Breast epithelium (tissue), 4 donors: ENCODE data around the gene TMEM91. TPM values are rescaled to one million over a fixed set of nuclear protein-coding genes. Genes with fewer than 3 reads are reported as not detected.

Source experiments
- DNase-seq, 2 donors: peaks; one replicate each; pipeline ENCODE4 v3.0.0-alpha.2; 2019; ENCODE audit warnings: low spot score in 2 of 2
- H3K27ac ChIP-seq, 2 donors: fragments of 200-600 bp; sonication (generic) in 1 of 2; one replicate each; pipeline ENCODE4 v1.5.1; 2016 to 2019; ENCODE audit warnings: mild to moderate bottlenecking in 1 of 2
- H3K27me3 ChIP-seq, 2 donors: fragments of 200-600 bp; sonication (generic) in 1 of 2; one replicate each; pipeline versions ENCODE4 v1.5.1 to v1.6.0; 2017 to 2019; ENCODE audit warnings: control low read depth in 1 of 2, mild to moderate bottlenecking in 1 of 2
- H3K36me3 ChIP-seq: fragments of 200-600 bp; one replicate; pipeline ENCODE4 v1.5.1; 2019
- H3K4me1 ChIP-seq, 2 donors: fragments of 200-600 bp; sonication (generic); one replicate each; pipeline ENCODE4 v1.5.1; 2016 to 2019; ENCODE audit warnings: control low read depth in 1 of 2
- H3K4me3 ChIP-seq, 3 donors: fragments of 200-600 bp; sonication (generic); 1 replicate in 2 of 3; 2 replicates in 1 of 3; pipeline ENCODE4 v1.5.1; 2016 to 2019; ENCODE audit warnings: mild to moderate bottlenecking in 3 of 3, moderate library complexity in 2 of 3
- H3K9me3 ChIP-seq, 2 donors: fragments of 200-600 bp; sonication (generic) in 1 of 2; one replicate each; pipeline ENCODE4 v1.5.1; 2016 to 2019; ENCODE audit warnings: control low read depth in 1 of 2
- POLR2A ChIP-seq: fragments of 450-650 bp; IDR thresholded peaks from one replicate; pipeline ENCODE4 v1.6.1; 2016; ENCODE audit warnings: antibody characterized with exemption, mild to moderate bottlenecking, moderate library complexity
- POLR2AphosphoS5 ChIP-seq, 3 donors: sonication (generic); formaldehyde crosslinking; IDR thresholded peaks; one replicate each; pipeline ENCODE4 v1.6.1; 2017; ENCODE audit warnings: antibody characterized with exemption in 3 of 3
- intact Hi-C: fragments of 100-400 bp; cut with DNase I; formaldehyde crosslinking; loops from one replicate; pipeline ENCODE4 v1.15.1; 2023; ENCODE audit warnings: low total_unique reads
- total RNA-seq, 3 donors: library from RNA; depleted of rRNA; stranded (reverse); fragments of >200 nt; gene quantifications; one replicate each; pipeline ENCODE4 v1.1.0, GENCODE V29; 2016
- TF ChIP-seq, protein P1 (sequence below), 3 donors: fragments of 450-650 bp; IDR thresholded peaks; one replicate each; pipeline ENCODE4 v1.5.1; 2016 to 2017; ENCODE audit warnings: antibody characterized with exemption in 3 of 3, mild to moderate bottlenecking in 3 of 3, moderate library complexity in 3 of 3

Gene TMEM91
- total RNA-seq, 3 donors from 2014 or later = 15.7 to 29.2 (median 17.0) TPM

GRCh38 chr19:41422955-41423354 lies 46.6 kb downstream of the TMEM91 start:
- Histone ChIP-seq H3K4me1 (no peaks in the 10 kb centered on the region), H3K27me3 (no peaks in the 10 kb centered on the region), H3K27ac (no peak overlapping the region), H3K36me3 (no peaks in the 10 kb centered on the region), H3K4me3 (no peak overlapping the region), H3K9me3 (no peaks in the 10 kb centered on the region)
- intact Hi-C loops = no loop called here
- no peak for DNase-seq
- TF ChIP-seq POLR2A (no peak), POLR2AphosphoS5 (IDR thresholded peaks at IDR 0.05) (no peak)
- TF ChIP-seq, protein P1, sequence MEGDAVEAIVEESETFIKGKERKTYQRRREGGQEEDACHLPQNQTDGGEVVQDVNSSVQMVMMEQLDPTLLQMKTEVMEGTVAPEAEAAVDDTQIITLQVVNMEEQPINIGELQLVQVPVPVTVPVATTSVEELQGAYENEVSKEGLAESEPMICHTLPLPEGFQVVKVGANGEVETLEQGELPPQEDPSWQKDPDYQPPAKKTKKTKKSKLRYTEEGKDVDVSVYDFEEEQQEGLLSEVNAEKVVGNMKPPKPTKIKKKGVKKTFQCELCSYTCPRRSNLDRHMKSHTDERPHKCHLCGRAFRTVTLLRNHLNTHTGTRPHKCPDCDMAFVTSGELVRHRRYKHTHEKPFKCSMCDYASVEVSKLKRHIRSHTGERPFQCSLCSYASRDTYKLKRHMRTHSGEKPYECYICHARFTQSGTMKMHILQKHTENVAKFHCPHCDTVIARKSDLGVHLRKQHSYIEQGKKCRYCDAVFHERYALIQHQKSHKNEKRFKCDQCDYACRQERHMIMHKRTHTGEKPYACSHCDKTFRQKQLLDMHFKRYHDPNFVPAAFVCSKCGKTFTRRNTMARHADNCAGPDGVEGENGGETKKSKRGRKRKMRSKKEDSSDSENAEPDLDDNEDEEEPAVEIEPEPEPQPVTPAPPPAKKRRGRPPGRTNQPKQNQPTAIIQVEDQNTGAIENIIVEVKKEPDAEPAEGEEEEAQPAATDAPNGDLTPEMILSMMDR (IDR thresholded peaks at IDR 0.05) = no peak

DNA sequence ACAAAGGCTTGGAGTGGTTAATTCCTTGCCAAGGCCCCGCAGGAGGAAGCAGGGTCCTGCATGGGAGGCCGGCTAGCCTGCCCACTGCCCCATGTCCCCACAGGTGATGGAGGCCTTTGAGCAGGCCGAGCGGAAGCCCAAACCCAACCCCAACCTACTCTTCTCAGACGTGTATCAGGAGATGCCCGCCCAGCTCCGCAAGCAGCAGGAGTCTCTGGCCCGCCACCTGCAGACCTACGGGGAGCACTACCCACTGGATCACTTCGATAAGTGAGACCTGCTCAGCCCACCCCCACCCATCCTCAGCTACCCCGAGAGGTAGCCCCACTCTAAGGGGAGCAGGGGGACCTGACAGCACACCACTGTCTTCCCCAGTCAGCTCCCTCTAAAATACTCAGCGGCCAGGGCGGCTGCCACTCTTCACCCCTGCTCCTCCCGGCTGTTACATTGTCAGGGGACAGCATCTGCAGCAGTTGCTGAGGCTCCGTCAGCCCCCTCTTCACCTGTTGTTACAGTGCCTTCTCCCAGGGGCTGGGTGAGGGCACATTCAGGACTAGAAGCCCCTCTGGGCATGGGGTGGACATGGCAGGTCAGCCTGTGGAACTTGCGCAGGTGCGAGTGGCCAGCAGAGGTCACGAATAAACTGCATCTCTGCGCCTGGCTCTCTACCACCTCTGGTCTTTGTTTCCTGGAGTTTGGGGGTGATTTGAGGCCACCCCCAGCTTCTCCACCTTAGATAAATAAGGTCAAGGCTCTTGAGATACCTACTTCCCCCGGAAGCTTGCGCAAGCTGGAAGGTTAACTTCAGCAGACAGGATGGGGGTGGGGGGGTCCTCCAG lies 48.2 kb downstream of the TMEM91 start:
- Histone ChIP-seq H3K27me3 (no peaks in the 10 kb centered on the region), H3K27ac (no peak overlapping the region), H3K36me3 (no peaks in the 10 kb centered on the region), H3K9me3 (no peaks in the 10 kb centered on the region), H3K4me3 (no peak overlapping the region), H3K4me1 (peaks cover 0 to 9% of the 10 kb centered on the region in 2 donors)
- no peak for TF ChIP-seq POLR2AphosphoS5 (IDR thresholded peaks at IDR 0.05)
- TF ChIP-seq, protein P1 (IDR thresholded peaks at IDR 0.05) = no peak
- no peak for TF ChIP-seq POLR2A
- intact Hi-C loops = no loop called here
- DNase-seq = no peak

DNA sequence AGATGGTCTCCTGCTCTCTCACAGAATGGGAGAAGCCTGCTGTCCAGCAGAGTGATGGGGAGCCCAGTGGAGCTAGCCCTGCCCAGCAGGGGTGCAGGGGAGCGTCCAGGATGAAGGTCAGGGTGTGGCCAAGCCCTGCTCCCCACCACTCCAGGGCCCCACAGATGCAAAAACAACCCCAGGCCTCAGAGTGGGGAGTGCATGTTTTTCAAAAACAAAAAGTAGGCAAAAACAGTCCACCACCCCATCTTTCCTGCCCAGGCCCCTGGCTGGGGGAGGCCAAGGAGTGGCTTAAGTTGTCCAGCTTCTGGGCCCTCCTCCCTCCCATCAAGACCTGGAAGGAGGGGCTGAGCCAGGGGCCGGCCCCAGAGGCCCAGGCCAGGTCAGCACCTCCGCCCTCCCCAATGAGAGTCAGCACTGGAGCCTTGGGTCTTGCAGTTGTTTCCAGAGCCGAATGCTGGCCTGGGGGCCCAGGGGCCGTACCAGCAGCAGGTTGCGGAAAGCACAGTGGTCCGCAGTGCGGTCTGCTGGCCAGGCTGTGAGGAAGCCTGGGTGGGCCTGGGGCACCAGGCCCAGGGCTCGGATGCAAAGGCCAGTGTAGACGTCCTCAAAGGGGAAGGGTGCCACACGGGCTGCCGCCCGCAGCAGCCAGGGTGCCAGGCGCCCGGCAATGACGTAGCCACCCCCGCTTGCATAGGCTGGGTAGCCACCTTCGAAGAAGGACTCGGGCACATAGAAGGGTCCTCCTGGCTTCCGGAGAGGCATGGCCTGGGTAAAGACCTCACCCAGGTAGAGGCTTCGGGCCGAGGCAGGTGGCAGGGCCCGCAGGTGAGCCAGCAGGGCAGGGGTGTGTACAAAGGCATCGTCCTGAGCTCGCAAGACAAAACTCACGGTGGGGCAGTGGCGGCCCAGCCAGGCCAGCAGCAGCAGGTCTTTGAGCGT lies 49.1 kb downstream of the TMEM91 start:
- peak overlapping the region in 1 of 2 donors; percentile 12 for H3K27ac ChIP-seq
- H3K4me3 ChIP-seq = no peak overlapping the region
- no peak for DNase-seq
- H3K27me3 ChIP-seq = no peaks in the 10 kb centered on the region
- intact Hi-C loops = no loop called here
- H3K36me3 ChIP-seq = no peaks in the 10 kb centered on the region
- TF ChIP-seq POLR2AphosphoS5 (IDR thresholded peaks at IDR 0.05) (no peak), POLR2A (no peak)
- TF ChIP-seq, protein P1 (IDR thresholded peaks at IDR 0.05) = no peak
- H3K4me1 ChIP-seq = peaks cover 0 to 9% of the 10 kb centered on the region in 2 donors
- H3K9me3 ChIP-seq = no peaks in the 10 kb centered on the region

GRCh38 chr19:41426116-41426841 lies 49.9 kb downstream of the TMEM91 start:
- H3K4me3 ChIP-seq = peak overlapping the region; percentile 51 to 76 (median 51)
- no peaks in the 10 kb centered on the region for H3K27me3 ChIP-seq
- H3K36me3 ChIP-seq = no peaks in the 10 kb centered on the region
- no peak for TF ChIP-seq POLR2A
- no peak for TF ChIP-seq POLR2AphosphoS5 (IDR thresholded peaks at IDR 0.05)
- TF ChIP-seq, protein P1 (IDR thresholded peaks at IDR 0.05) = no peak
- no peak for DNase-seq
- H3K9me3 ChIP-seq = no peaks in the 10 kb centered on the region
- H3K27ac ChIP-seq = peak overlapping the region; percentile 81 to 97
- intact Hi-C loops = no loop called here
- peaks cover 0 to 9% of the 10 kb centered on the region in 2 donors for H3K4me1 ChIP-seq
